Measurements from ENCODE around the gene ETFBKMT.

ETFBKMT gene, protein sequence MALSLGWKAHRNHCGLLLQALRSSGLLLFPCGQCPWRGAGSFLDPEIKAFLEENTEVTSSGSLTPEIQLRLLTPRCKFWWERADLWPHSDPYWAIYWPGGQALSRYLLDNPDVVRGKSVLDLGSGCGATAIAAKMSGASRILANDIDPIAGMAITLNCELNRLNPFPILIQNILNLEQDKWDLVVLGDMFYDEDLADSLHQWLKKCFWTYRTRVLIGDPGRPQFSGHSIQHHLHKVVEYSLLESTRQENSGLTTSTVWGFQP

DNA sequence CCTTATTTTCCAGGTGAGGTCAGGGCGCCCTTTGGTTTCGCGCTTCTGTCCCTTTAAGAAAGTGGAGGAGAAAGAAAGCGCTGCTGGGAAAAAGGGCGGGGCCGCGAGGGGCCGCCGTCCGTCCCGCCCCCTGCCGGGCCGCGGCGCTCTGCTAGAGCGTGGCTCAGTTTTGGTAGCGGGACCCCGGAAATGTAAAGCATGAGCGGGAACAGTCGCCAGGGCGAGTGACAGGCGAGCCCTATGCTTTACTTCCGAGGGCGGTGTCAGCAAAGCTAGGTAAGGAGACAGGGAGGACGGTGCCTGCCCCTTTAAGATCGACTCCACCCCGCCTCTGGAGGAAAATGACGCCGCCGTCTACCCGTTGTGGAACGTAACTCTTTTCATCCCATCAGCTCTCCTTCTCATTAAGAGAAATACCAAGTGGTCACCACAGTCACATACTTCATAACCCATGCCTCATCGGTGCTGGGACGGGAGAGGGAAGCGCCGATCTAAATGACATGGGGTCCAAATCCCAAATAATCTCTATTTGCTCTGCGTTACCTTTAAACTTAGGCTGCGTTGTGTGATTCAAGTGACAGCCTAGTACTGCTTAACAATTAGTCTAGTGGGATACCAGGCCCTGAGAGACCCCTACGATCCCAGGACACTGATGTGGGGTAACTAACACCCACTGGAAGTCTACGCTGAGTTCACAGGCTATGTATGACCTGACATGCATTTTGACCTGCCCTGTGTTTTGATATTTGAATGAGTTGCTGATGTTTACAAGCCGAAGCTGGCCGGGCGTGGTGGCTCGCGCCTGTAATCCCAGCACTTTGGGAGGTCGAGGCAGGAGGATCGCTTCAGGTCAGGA, at the start of gene ETFBKMT:
Gene ETFBKMT, plus strand, starts transcription at position 602 of the 856 bp plus-strand sequence. CDS start 2,266 bp downstream, outside the sequence.
- DNase-seq, result peak; percentile 95 to 98

- DNase-seq, result no peak
Observed at GRCh38 chr12:31612819-31613218, 46.7 kb upstream of the ETFBKMT start.

DNA sequence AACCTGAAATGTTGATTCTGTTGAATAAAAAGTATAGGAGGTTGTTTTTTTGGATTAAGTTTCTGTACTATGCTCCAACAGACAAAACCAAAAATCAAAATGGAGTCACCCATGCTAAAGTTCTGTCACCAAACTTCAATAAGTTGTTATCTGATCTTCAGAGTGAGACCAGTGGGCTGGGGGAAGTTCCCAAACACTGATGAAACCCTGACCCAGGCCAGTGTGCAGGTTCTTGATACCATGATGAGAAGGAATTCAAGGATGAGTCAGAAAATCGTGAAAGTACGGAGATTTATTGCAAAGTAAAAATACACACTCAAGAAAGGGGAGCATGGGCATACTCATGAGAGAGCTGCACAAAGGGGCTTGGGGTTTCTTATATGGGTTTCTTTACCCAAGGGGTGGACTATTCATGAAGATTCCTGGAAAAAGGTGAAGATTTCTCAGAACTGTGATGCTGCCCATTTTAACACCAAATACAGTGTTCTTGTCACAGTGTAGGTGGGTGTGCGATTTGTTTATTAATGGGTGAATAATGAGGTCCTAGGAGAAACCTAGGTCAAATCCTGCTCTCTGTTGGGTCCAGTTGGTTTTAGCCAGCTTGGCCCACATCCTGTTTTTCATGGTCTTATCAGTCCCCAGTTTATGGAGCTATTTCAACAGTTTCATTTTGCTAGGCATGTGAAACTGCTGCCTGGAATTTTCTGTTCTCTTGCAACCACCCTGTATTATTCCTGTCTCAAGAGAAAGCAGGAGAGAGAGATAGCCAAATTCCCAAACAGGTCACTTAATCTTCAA, 41.1 kb upstream of the ETFBKMT start:
- no peak for DNase-seq

DNA sequence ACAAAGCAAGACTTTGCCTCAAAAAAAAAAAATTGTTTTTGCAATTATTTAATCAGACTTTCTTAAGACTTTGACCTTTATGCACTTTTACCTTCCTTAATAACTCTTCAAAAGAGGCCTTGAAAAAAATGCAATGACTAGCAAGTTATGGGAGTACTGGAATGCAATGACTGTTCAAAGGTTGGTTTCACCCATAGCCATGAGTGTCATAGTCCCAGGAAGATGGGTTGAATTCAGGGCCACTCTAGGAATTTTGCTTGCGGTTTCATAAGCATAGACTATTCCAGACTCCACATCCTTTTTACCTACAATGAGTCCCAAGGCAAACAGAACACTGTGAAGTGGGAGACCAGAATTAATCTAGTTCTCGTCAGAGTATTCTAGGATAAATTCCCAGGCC, 39.2 kb upstream of the ETFBKMT start:
- no peak for DNase-seq

DNA sequence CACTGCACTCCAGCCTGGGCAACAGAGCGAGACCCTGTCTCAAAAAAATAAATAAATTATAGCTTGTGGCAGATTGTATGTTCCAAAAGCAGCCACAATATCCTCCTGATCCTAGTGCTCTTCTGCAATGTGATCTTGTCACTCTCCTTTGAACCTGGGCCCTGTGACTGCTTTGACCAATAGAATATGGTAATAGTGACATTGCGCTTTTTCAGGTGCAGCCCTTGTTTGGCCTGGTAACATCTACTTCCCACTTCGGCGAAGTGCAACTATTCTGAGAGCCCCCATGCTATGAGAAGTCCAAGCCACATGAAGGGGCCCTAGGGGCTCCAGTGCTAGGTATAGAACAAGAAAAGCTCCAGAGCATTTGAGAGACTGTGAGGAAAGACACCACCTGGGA, 37.5 kb upstream of the ETFBKMT start:
- DNase-seq, result no peak

GRCh38 chr12:31626270-31626995, 33.1 kb upstream of the ETFBKMT start:
- DNase-seq, result no peak

DNA sequence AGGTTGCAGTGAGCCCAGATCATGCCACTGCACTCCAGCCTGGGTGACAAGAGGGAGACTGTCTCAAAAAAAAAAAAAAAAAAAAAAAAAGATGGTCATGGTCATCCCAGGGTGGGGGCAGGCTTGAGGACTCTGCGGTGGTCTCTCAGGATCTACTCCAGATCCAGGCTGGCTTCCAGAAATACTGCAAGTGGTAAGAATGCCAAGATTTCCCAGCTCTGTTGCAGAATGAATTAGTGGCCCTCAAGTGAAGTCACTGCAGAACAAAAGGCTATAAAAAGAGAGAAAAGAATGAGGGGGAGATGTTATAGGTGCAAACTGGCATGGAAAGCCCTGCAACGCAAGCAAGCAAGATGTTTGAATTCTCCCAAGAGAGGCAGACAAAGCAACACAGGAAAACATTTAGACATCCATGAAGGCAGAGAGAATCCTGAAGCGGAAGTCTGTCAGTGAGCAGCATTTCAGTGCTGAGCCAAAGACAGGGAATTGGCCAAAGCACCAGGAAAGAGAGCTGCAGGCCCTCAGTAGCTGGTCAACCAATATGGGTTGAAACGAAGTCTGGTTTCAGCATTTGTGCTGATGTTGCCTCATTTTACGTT, 31.9 kb upstream of the ETFBKMT start:
- DNase-seq, result no peak

DNA sequence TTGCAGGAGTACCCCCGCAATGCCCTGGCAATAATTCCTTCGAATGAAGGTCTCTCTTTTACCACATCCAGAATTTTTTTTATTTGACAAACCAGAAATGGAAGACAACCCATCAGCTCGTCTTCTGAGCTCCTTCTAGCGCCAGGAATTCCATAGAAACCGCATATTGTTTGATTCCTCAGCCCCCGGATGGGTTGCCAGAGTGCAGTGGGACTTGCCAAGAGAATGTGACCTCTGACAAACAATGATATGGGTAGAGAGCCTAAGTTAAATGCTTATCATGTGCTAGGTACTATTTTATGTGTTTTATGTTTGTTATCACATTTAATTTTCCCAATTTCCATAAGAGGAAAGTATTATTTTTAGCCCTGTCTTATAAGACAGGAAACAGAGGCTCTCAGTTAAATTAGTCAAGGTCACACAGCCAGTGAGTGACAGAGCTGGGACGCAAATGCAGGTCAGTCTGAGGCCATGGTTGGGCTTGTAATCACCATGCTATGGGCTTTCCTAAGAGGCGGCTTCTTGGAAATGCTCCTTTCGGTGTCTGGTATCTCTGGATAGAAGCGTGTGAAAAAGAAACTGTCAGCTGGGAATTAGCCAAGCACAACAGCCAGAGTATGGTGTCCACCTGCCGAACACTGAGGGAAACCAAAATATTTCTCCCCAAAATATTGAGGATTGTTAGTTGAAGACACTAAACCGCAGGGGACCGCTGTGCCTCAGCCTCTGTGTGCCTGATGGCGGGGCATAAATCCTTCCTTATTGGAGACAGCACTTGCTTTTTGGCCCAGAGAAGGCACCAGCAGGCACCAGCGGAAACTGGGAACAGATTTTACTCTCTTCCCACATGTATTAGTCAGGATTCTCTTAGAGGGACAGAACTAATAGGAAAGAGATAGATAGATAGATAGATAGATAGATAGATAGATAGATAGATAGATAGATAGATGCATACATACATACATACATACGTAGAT, 29.4 kb upstream of the ETFBKMT start:
- DNase-seq, result no peak

DNA sequence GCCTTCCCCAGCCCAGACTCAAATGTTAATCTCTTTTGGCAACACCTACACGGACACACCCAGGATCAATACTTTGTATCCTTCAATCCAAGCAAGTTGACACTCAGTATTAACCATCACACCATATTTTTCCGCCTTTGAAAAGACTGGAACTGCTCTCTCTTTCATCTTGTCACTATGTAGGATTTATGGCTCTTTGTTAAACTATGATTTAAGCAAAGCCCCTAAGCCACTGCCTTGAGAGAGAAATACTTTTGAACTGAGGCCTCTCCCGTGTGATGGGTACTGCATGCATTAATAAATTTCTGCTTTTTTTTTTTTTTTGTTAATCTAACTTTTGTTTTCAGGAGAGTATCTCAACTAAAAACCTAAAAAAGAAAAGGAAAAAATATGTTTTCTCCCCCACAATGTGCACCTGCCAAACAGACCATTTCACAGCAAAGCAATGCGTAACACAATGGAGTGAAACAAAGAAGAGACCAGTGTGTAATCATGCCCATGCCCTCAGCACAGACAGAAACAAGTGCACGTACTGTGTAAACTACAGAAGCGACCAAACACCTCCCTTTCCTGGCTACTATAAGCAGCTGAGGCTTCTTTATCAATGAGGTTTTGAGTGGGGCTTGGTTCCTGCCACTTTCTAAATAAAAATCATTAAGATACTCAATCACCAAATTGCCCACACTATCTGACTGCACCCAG, 28.3 kb upstream of the ETFBKMT start:
- no peak for DNase-seq

- DNase-seq, result no peak
Observed at GRCh38 chr12:31631809-31632208, 27.7 kb upstream of the ETFBKMT start.

DNA sequence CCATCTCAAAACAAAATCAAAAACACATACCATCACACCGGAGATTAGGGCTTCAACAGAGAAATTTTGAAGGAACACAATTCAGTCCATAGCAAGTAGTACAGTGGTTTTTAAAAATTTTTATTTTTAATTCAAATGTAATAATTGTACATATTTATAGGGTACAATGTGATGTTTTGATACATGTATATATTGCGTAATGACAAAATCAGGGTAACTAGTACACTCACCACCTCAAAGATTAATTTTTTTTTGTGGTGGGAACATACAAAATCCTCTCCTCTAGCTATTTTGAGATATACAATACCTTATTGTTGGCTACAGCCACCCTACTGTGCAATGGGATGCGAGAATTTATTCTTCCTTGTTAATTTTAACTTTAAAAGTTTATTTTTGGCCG, 26.0 kb upstream of the ETFBKMT start:
- DNase-seq, result no peak

DNA sequence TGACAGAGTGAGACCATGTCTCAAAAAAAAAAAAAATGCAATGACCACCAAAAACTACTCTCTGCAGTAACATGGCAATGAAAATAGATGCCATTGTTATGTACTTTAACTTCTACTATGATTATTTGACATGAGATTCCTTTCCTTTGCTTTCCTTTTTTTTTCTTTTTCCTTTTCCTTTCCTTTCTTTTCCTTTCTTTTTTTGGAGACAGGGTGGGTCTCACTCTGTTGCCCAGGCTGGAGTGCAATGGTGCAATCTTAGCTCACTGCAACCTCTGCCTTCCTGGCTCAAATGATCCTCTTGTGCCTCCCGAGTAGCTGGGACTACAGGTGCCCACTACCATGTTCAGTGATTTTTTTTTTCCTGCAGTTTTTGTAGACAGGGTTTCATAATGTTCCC, 24.9 kb upstream of the ETFBKMT start:
- DNase-seq, result no peak

DNA sequence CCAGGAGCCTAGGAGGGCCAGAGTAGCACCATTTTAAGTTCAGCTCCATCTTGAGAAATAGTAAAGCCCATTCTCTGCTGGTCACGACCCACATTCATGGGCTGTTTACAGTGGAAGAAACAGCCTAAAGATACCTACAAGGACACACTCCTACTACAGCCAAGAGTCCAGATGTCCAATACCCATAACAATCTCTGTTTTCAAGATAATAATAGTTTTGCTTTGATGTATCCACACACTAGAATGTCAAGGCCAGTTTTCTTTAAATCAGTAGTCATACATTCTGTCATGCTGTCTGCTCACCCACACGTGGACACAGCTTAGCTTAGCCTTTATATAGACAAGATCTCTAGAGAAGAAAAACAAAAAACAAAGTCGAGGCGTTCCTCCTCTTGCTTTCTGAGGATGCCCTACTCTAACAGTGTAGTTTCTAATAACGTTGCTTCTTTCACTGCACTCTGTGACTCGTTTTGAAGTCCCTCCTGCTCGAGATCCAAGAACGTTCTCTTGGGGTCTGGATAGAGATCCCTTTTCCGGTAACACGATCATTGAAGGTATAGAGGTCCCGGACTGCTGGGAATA, 17.9 kb upstream of the ETFBKMT start:
- DNase-seq, result no peak

DNA sequence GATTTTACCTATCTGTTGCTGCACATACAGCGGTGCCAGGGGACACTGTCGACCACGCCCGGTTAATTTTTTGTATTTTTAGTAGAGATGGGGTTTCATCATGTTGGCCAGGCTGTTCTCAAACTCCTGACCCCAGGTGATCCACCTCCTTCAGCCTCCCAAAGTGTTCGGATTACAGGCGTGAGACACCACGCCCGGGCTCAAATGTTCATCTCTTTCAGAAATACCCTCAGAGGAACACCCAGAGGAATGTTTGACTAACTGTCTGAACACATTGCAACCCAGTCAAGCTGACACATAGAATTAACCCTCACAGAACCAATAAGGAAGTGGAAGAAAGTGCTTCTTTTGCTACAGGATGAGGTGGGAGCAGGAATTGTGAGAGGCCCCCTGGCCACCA, 15.0 kb upstream of the ETFBKMT start:
- no peak for DNase-seq

DNA sequence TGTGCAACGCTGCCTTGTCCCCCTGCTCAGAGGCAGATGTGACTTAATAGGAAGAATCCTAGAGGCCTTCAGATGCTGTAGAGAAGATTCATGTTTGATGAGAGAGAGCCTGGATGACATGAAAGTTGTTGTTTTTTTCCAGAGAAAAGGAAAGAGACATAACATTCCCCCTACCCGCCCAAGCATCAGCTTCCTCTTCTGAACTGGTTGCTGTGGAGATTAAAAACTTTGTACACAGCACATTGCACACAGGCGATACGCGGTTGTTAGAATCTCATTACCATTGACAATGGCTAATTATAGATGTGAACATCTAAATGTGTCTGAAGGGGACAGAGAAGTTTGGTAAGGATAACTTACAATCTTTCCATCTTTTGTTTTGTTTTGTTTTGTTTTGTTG, 13.6 kb upstream of the ETFBKMT start:
- no peak for DNase-seq

GRCh38 chr12:31647086-31647491, 12.4 kb upstream of the ETFBKMT start:
- peak; percentile 31 to 56 for DNase-seq

GRCh38 chr12:31650918-31651317, 8.6 kb upstream of the ETFBKMT start:
- no peak for DNase-seq

DNA sequence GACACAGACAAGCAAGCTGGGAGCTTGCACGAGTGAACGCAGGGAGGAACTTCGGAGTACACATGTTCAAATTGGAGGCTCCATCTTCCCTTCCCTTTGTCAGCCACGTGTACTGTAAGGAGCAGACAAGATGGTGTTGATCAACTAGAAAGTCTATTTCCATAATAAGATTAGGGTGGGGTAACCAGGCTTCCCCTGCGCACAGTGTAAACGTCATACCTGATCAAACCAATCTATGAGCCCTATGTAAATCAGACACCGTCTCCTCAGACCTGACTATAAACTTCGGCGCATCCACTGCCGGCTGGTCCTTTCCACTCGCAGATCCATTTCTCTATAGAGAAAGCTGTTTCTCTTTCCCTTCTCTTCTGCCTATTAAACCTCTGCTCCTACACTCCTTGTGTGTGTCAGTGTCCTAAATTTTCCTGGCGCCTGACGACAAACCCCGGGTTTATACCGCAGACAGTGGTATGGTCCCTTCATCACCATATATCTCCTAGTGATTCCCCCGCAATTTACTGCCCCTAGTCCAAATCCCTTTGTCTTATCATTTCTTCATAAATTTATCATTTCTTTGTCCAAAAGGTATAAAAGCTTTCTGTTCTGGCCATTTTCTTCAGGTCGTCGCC, 7.5 kb upstream of the ETFBKMT start:
- no peak for DNase-seq

GRCh38 chr12:31655208-31655607, 4.3 kb upstream of the ETFBKMT start:
- DNase-seq, result no peak

- no peak for DNase-seq
Observed at GRCh38 chr12:31655792-31656191, 3.7 kb upstream of the ETFBKMT start.
